Hematopoietic multipotent progenitor cell treated with erythropoietin and hydrocortisone succinate and interleukin-3 and kit ligand, for 17 days (in vitro differentiated cells): ENCODE data around the gene NFE2L1.
"Not testable (repeated sequence)": the region's sequence is repeated elsewhere in the genome, so short reads cannot be mapped to it uniquely, and the experiment has no call there.

Experiments
- DNase-seq: peaks from one replicate; pipeline ENCODE4 v3.0.0-alpha.2; 2015; ENCODE audit warnings: low spot score

NFE2L1 gene

DNA sequence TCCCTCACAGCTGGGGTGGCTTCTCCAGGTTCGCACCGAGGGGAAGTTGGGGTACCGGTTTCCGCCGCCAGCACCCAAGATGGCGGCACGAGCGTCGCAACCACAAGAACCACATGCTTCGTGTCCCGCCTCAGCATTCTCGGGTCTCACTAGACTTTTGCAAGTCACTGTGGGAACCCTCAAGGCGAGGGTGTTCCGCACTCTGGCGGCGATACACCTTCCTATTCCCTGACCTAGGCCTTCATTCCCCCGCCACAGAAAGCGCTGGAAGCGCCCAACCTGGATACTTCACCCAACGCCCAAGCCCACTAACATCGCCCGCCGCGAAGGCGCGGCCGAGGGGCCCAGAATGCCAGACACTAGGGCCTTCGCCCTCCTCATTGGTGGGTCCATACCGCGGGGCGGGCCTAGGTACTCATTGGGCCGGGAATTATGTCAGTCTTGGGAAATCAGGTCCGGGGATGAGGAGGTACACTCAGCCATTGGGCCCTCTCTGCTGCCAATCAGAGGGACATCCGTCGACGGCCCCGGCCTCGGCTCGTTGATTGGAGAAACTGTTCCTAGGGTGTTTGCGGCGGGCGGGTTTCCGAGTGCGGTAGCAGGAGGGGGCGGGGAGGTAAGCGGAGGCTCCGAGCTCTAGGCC, at the start of gene NFE2L1:
Gene NFE2L1, plus strand, starts transcription at position 619 of the 643 bp plus-strand sequence. CDS start 2,760 bp downstream, outside the sequence.
- DNase-seq, result peak; percentile 97

- DNase-seq, result no peak
Observed at GRCh38 chr17:47999582-47999981, 48.6 kb upstream of the NFE2L1 start.

DNA sequence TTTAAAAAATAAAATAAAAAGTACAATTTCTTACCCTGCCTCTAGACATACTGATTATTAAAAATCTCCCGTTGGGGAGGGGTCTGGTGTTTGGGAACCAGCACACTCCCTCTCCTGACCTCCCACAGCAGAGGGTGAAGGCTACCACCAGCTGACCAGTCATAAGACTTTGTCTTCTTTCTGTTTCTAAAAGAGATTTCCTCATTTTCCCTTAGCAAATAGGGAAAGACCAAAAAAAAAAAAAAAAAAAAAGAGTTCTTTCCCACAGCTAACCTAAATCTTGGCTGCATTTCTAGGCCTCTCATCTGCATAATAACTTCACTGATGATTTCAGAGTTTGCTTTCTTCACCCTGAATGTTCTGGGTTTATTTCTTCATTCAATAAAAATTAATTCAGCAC, 47.0 kb upstream of the NFE2L1 start:
- no peak for DNase-seq

- not testable (repeated sequence) for DNase-seq
Observed at GRCh38 chr17:48001657-48002056, 46.5 kb upstream of the NFE2L1 start.

GRCh38 chr17:48002266-48002915, 45.8 kb upstream of the NFE2L1 start:
- DNase-seq, result no peak

DNA sequence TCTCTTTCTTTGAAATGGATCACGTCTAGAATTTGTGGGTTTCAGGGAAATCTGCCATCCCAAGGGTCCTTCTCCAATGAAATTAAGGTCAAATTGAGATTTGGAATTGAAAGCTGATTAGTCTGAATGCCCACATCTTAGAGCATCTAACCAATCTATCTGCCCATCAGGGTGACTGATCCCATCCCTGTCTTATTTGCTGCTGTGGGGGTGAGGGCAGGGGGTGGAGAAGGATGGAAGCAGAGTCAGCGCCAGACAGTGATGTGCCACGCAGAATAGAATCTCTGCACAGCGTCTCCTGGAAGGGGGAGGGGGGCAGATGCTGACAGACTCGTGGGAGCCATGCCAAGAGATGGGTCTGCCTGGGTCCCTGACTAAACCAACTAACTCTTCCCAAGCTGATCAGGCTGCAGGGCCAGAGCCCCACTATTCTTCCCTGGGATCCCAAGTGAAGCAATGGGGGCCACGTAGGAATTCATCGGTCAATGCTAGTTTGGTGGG, 45.2 kb upstream of the NFE2L1 start:
- no peak for DNase-seq

GRCh38 chr17:48003417-48004151, 44.6 kb upstream of the NFE2L1 start:
- DNase-seq, result no peak

GRCh38 chr17:48004983-48005382, 43.2 kb upstream of the NFE2L1 start:
- no peak for DNase-seq

DNA sequence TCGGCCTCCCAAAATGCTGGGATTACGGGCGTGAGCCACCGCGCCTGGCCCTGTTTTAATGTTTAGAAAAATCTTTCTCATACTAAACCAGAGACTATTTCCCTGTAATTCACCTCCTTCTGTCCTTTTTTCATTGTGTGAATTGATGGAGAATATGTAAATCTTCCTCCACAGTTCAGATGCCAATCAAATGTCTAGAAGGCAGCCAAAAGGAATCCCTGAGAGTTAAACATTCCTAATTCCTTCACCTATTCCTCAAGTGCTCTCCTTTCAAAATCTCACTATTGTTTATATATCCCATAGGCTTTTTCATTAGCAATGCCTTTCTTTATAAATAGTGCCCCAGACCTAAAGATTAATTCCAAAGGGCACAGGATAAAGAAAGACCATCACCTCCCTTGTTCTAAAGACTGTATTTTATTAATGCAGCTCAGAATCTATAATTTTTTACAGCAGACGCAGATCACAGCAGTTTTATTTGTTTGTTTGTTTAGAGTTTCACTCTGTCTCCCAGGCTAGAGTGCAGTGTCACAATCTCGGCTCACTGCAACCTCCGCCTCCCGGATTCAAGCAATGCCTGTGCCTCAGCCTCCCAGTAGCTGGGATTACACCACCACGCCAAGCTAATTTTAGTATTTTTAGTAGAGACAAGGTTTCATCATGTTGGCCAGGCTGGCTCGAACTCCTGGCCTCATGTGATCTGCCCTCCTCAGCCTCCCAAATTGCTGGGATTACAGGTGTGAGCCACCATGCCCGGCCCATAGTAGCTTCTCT, 41.0 kb upstream of the NFE2L1 start:
- no peak for DNase-seq

DNA sequence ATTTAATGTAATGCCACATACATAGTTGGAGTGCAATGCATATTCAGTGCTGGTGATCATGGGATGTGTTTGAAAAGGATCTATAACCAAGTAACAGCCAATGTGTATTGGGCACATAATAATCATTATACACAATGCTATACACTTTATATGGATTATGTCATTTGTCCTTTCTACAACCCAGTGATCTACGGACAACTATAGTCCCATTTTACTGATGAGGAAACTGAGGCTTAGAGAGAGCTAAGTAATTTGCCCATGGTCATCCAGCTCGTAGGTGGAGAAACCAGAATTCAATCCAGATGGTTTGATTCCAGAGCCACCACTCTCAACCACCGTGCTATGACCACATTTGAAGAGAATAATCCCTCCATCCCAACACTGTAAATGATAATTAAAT, 38.0 kb upstream of the NFE2L1 start:
- DNase-seq, result no peak

- peak; percentile 31 for DNase-seq
Observed at GRCh38 chr17:48011405-48012150, 36.6 kb upstream of the NFE2L1 start.

GRCh38 chr17:48012151-48012520, 36.0 kb upstream of the NFE2L1 start:
- no peak for DNase-seq

GRCh38 chr17:48012654-48013053, 35.5 kb upstream of the NFE2L1 start:
- DNase-seq, result no peak

- DNase-seq, result no peak
Observed at GRCh38 chr17:48013876-48014594, 34.1 kb upstream of the NFE2L1 start.

GRCh38 chr17:48014595-48015111, 33.5 kb upstream of the NFE2L1 start:
- DNase-seq, result no peak

- no peak for DNase-seq
Observed at GRCh38 chr17:48016112-48016511, 32.0 kb upstream of the NFE2L1 start.

- not testable (repeated sequence) for DNase-seq
Observed at GRCh38 chr17:48017817-48018158, 30.4 kb upstream of the NFE2L1 start.

DNA sequence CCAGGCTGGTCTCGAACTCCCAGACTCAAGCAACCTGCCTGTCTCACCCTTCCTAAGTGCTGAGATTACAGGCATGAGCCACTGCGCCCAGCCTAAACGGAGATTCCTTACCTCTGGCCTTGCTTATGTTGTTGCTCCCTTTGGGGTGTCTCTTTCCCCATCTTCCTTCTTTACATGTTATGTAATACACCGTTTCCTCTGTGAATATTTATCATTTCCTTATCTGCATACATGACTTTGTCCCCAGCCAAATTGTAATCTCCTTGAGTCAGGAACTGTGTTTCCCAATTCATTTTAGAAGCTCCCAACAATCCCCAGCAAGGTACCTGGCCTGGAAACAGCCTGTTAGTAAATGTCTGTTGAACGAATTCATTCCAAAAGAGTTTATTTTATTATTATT, 26.2 kb upstream of the NFE2L1 start:
- DNase-seq, result no peak

DNA sequence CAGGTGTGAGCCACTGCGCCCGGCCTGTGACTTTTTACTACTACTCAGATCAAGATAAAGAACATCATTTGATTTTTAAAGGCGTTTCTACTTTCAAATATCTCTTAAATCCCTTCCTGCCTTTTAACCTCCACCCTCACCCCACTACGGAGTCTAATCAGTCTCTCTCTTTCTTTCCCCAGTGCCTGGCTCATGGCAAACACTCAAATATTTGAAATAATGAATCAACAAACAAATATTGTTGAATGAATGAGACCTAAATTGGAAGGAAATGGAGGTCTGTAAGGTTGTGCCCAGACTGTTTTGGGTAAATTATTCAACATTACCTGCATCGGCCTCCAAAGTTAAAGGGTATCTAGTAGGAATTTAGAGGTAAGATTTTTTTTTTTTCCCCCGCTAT, 25.3 kb upstream of the NFE2L1 start:
- no peak for DNase-seq

DNA sequence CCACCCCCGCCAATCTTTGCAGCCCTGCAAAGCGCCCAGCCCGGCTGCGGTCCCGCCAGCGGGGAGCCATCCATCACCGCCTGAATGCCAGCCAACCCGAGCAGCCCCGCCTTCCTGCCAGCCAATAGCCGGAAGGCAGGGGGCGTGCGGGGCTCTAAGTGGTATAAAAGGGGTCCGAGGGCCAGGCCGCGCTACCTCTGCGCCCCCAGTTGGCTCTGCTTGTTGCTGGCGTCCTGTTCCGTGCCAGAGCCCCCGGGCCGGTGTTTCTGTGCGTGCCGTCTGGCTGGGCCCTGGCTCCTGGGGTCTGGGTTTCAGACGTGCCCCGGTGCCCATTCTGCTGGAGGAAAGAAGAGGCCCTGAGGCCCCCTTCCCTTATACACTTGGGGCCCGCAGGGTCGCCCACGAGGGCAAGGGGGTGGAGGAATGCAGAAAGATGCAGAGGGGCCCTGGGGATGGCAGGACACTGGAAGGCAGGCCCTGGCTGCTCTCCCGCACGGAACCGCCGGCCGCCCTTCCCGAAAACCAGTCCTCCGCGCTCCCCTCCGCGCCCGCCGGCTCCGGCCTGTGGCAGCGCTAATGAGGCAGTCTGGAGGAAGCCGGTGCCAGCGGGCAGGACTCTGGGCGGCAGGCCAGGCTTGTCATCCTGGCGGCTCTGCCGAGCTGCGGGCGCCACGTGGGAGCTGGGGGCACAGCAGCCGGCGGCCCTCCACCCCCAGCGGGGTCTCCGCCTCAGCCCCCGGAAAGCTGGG, 24.6 kb upstream of the NFE2L1 start:
- DNase-seq, result peak; percentile 63
